HCT116 (cell line): Measurements from ENCODE around the gene MEN1. TPM values are rescaled to one million over a fixed set of nuclear protein-coding genes. Genes with fewer than 3 reads are reported as not detected.
A peak's percentile ranks its signal among the peaks of the same experiment; 100 is the strongest.

ENCODE experiments used
- ATAC-seq: fragments of 200-7000 bp; cut with Tn5 transposase; 2 replicates; pipeline ENCODE4 v1.9.1; 2020; ENCODE audit warnings: mild to moderate bottlenecking, moderate library complexity
- BruUV-seq: library from RNA; stranded (reverse); fragments of 400-500 nt; replicated peaks from 2 replicates; lab custom pipeline; 2021; lab: Mats Ljungman, UMichigan
- CTCF ChIA-PET: fragments of 300-600 bp; sonication (Branson Sonifier 250); formaldehyde crosslinking; loops from one replicate; lab custom pipeline; 2021; ENCODE audit warnings: antibody characterized with exemption; lab: Charles Lee
- POLR2A ChIA-PET: fragments of 300-600, 350-600 bp; sonication (Branson Sonifier 250); formaldehyde crosslinking; loops from one replicate; lab custom pipeline; 2021; ENCODE audit warnings: antibody characterized with exemption; lab: Charles Lee
- RAD21 ChIA-PET, 2 experiments: fragments of 300-600 bp; sonication (Branson Sonifier 250); formaldehyde crosslinking; loops; one replicate each; lab custom pipeline; 2023; ENCODE audit warnings: low total read pairs in 2 of 2; ENCODE audit not compliant: uncharacterized antibody in 2 of 2, unreplicated experiment in 2 of 2, low non-redundant PET in 1 of 2; lab: Charles Lee
- DNase-seq: peaks from one replicate; pipeline ENCODE4 v3.0.0-alpha.2; 2010; ENCODE audit warnings: low read depth, low spot score
- H2AFZ ChIP-seq: fragments of 200-600 bp; shearing (Covaris generic), sonication (generic); 2 replicates; pipeline ENCODE4 v1.6.1; 2017; ENCODE audit warnings: low read depth, mixed run types, mixed read lengths, antibody characterized with exemption, low read length; ENCODE audit not compliant: poor library complexity, severe bottlenecking
- H3K27ac ChIP-seq: 2 replicates; pipeline ENCODE4 v1.5.1; 2012; ENCODE audit warnings: low read depth, low read length
- H3K27me3 ChIP-seq: fragments of 200-600 bp; sonication (generic); 2 replicates; pipeline ENCODE4 v1.6.1; 2016; ENCODE audit warnings: mixed run types, low read length, mixed read lengths; ENCODE audit not compliant: insufficient read depth
- H3K36me3 ChIP-seq, 2 experiments: fragments of 200-500 bp in 1 of 2; fragments of 200-600 bp in 1 of 2; sonication (Bioruptor generic) in 1 of 2; sonication (generic) in 1 of 2; 2 replicates each; pipeline versions ENCODE4 v1.5.1 to v1.6.1; 2014 to 2016; ENCODE audit warnings: low read length in 2 of 2, inconsistent platforms in 1 of 2, mixed read lengths in 1 of 2, mixed run types in 1 of 2; ENCODE audit not compliant: insufficient read depth in 2 of 2, control insufficient read depth in 1 of 2
- H3K4me1 ChIP-seq, 2 experiments: fragments of 200-600 bp in 1 of 2; sonication (generic) in 1 of 2; 2 replicates each; pipeline versions ENCODE4 v1.5.1 to v1.6.1; 2012 to 2017; ENCODE audit warnings: low read length in 2 of 2, inconsistent platforms in 1 of 2, mild to moderate bottlenecking in 1 of 2, mixed read lengths in 1 of 2, mixed run types in 1 of 2, moderate library complexity in 1 of 2; ENCODE audit not compliant: insufficient read depth in 2 of 2, control insufficient read depth in 1 of 2
- H3K4me2 ChIP-seq: fragments of 200-600 bp; sonication (generic); 2 replicates; pipeline ENCODE4 v1.6.1; 2017; ENCODE audit warnings: mixed run types, low read length, mixed read lengths
- H3K4me3 ChIP-seq, 2 experiments: fragments of 200-600 bp in 1 of 2; sonication (generic) in 1 of 2; replicated peaks in 1 of 2; 2 replicates each; pipeline ENCODE4 v1.5.1; 2011 to 2016; ENCODE audit warnings: low read length in 2 of 2, control low read depth in 1 of 2, low read depth in 1 of 2, mild to moderate bottlenecking in 1 of 2, mixed read lengths in 1 of 2, mixed run types in 1 of 2
- H3K79me2 ChIP-seq: fragments of 200-600 bp; sonication (generic); 2 replicates; pipeline ENCODE4 v1.6.1; 2017; ENCODE audit warnings: mild to moderate bottlenecking, mixed run types, low read length, moderate library complexity, mixed read lengths; ENCODE audit not compliant: insufficient read depth
- H3K9ac ChIP-seq: fragments of 200-600 bp; sonication (generic); 2 replicates; pipeline ENCODE4 v1.6.1; 2016; ENCODE audit warnings: low read length, mixed read lengths
- H3K9me2 ChIP-seq: fragments of 200-600 bp; sonication (generic), shearing (Covaris generic); 2 replicates; pipeline ENCODE4 v1.6.1; 2017; ENCODE audit warnings: mixed run types, mild to moderate bottlenecking, moderate library complexity; ENCODE audit not compliant: insufficient read depth
- H3K9me3 ChIP-seq, 2 experiments: fragments of 200-500 bp in 1 of 2; fragments of 200-600 bp in 1 of 2; sonication (Bioruptor generic) in 1 of 2; sonication (generic) in 1 of 2; 2 replicates each; pipeline ENCODE4 v1.6.1; 2014 to 2017; ENCODE audit warnings: low read length in 2 of 2, mixed read lengths in 2 of 2, inconsistent platforms in 1 of 2, low read depth in 1 of 2, mild to moderate bottlenecking in 1 of 2, mixed run types in 1 of 2, moderate library complexity in 1 of 2; ENCODE audit not compliant: control insufficient read depth in 1 of 2, insufficient read depth in 1 of 2
- H4K20me1 ChIP-seq: fragments of 200-600 bp; sonication (generic), shearing (Covaris generic); 2 replicates; pipeline ENCODE4 v1.6.1; 2017; ENCODE audit warnings: mixed run types, mild to moderate bottlenecking, moderate library complexity; ENCODE audit not compliant: insufficient read depth
- CEBPB ChIP-seq: IDR thresholded peaks from 2 replicates; pipeline ENCODE4 v1.6.1; 2012; ENCODE audit warnings: low read depth
- EZH2phosphoT487 ChIP-seq: fragments of 200-600 bp; IDR thresholded peaks from 2 replicates; pipeline ENCODE4 v1.6.1; 2018; ENCODE audit warnings: antibody characterized with exemption, borderline replicate concordance
- JUND ChIP-seq: IDR thresholded peaks from 2 replicates; pipeline ENCODE4 v1.6.1; 2012
- POLR2A ChIP-seq: IDR thresholded peaks from 2 replicates; pipeline ENCODE4 v1.7.0; 2011; ENCODE audit warnings: borderline replicate concordance; ENCODE audit not compliant: insufficient read depth, insufficient read length; ENCODE audit errors: extremely low read depth
- POLR2AphosphoS5 ChIP-seq: IDR thresholded peaks from 2 replicates; pipeline ENCODE4 v1.6.1; 2011; ENCODE audit warnings: mild to moderate bottlenecking, low read depth, low read length, moderate library complexity
- RAD21 ChIP-seq: IDR thresholded peaks from 2 replicates; pipeline ENCODE4 v1.6.1; 2012; ENCODE audit warnings: low read depth, mild to moderate bottlenecking
- SP1 ChIP-seq: IDR thresholded peaks from 2 replicates; pipeline ENCODE4 v1.6.1; 2012; ENCODE audit warnings: low read depth
- intact Hi-C: fragments of 100-400 bp; cut with micrococcal nuclease; formaldehyde crosslinking; loops from 2 replicates; pipeline ENCODE4 v1.10.0; 2022
- total RNA-seq: library from RNA; stranded (reverse); gene quantifications from one replicate; pipeline ENCODE4 v1.2.1, GENCODE V29; 2021; ENCODE audit not compliant: unreplicated experiment
- TF ChIP-seq, protein P1 (sequence below): IDR thresholded peaks from 2 replicates; pipeline ENCODE4 v1.6.1; 2011; ENCODE audit warnings: mild to moderate bottlenecking, low read length, moderate library complexity; ENCODE audit not compliant: insufficient replicate concordance; ENCODE audit errors: extremely low read depth
- TF ChIP-seq, protein P2 (sequence below): IDR thresholded peaks from 2 replicates; pipeline ENCODE4 v1.6.1; 2012

Gene MEN1
- total RNA-seq, 1 experiment from 2014 or later: 62.1 TPM

DNA sequence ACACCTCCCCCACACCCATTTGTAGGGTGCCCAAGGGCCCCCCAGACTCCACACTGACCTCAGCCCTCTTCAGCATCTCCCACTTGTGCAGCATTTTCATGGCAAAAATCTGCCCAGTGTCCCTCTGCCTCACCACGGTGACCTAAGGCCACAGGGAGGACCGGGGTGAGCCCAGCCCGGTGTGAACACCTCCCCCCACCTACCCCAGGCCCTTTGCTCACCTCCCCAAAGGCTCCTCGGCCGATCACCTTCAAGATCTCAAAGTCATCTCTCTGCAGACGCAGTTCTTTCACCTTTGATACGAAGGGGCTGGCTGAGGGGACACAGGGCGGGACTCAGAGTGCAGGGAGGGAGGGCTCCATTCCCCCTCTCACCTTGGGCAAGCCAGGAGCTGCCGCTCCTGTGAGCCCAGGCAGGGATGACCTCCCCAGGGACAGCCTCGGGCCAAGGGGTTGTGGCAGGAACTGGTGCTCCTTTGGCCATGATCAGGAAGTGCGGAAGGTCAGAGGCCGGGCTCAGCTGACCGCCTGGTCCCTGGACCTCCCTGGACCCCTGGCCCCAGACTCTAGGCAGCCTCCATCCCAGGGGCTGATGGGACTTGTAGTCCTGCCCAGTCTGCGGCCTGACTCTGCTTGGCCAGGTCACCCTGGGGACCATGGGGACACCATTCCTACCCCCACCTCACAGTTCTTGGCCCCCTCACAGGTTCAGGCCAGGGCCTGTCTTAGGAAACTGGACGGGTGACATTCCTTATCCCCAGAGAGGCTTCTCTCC is 31.4 kb upstream of the MEN1 start:
- peak overlapping the region; percentile 60 to 95 for H3K4me3 ChIP-seq
- H2AFZ ChIP-seq: no peak overlapping the region
- POLR2A ChIA-PET: no interaction called here
- H3K79me2 ChIP-seq: peaks cover 22% of the 10 kb centered on the region
- RAD21 ChIA-PET: no interaction called here
- no peaks in the 10 kb centered on the region for H3K9me2 ChIP-seq
- H3K36me3 ChIP-seq: peaks cover 5 to 6% of the 10 kb centered on the region in 2 experiments; a peak in 3 of 4 replicates
- H3K9me3 ChIP-seq: no peaks in the 10 kb centered on the region
- DNase-seq (no peak), ATAC-seq (no peak)
- H4K20me1 ChIP-seq: no peaks in the 10 kb centered on the region
- H3K4me1 ChIP-seq: peaks cover 30 to 47% of the 10 kb centered on the region in 2 experiments
- TF ChIP-seq JUND: no peak
- no peak for TF ChIP-seq CEBPB
- no peak for TF ChIP-seq POLR2AphosphoS5
- no peak for TF ChIP-seq POLR2A
- TF ChIP-seq, protein P1, sequence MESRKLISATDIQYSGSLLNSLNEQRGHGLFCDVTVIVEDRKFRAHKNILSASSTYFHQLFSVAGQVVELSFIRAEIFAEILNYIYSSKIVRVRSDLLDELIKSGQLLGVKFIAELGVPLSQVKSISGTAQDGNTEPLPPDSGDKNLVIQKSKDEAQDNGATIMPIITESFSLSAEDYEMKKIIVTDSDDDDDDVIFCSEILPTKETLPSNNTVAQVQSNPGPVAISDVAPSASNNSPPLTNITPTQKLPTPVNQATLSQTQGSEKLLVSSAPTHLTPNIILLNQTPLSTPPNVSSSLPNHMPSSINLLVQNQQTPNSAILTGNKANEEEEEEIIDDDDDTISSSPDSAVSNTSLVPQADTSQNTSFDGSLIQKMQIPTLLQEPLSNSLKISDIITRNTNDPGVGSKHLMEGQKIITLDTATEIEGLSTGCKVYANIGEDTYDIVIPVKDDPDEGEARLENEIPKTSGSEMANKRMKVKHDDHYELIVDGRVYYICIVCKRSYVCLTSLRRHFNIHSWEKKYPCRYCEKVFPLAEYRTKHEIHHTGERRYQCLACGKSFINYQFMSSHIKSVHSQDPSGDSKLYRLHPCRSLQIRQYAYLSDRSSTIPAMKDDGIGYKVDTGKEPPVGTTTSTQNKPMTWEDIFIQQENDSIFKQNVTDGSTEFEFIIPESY: no peak
- TF ChIP-seq EZH2phosphoT487: no peak
- TF ChIP-seq RAD21: no peak
- no peak for TF ChIP-seq SP1
- TF ChIP-seq, protein P2, sequence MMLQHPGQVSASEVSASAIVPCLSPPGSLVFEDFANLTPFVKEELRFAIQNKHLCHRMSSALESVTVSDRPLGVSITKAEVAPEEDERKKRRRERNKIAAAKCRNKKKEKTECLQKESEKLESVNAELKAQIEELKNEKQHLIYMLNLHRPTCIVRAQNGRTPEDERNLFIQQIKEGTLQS: no peak
- peak overlapping the region; percentile 100 for H3K4me2 ChIP-seq
- intact Hi-C loops: loop anchor here (5.0 to 10.0 kb wide), 2 partner anchors 54 to 413 kb away; no protein-coding TSS in a partner anchor
- H3K27me3 ChIP-seq: no peaks in the 10 kb centered on the region
- peak overlapping the region; percentile 87 for H3K9ac ChIP-seq
- peak overlapping the region; percentile 97 for H3K27ac ChIP-seq
- no TSS peak for BruUV-seq
- CTCF ChIA-PET: interaction anchor here (1.5 kb wide), 1 partner anchor 54 kb away, joined by 5 read pairs; no protein-coding TSS in a partner anchor
